Left kidney (tissue), 2 donors: ENCODE data around the gene IFI27. TPM values are rescaled to one million over a fixed set of nuclear protein-coding genes. Genes with fewer than 3 reads are reported as not detected.

ENCODE experiments used
- DNase-seq: peaks from one replicate; pipeline ENCODE4 v3.0.0-alpha.2; 2013
- polyA plus RNA-seq: library from polyadenylated mRNA; unstranded; fragments of 120-200 nt; gene quantifications from one replicate; pipeline ENCODE4 v1.2.1, GENCODE V29; 2013; ENCODE audit not compliant: insufficient read length

IFI27 gene
- polyA plus RNA-seq, 1 donor, result 5.5 TPM

DNA sequence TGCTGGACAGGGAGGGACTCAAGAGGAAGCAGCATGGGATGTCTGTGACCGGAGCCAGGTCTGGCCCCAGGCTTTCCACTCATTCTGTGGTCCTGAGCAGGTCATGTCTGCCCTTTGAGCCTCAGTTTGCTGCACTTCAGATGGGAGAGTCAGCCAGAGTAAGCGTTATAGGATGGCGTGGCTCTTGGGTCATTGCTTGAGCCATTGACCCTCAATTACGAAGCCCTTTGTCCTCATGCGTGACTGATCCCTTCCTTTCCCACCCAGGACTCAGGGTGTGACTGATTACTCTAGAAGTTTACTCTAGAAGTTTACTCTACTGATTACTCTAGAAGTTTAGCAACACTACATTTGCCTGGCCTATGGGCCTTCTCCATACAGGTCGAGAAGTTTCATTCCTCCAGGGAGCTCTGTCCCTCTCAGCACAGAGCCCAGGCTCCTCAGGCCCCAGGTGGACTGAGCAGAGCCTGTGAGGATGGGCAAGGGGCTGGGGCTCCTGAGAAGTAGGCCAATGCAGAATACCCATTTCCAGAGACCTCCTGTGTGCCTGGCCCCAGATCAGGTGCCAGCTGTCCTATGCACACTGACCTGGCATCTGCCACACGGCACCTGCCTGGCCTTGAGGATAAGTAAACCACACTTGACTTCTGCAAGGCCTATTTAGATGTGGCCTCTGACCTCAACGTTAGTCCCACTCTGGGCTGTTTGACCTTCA, 7.6 kb upstream of the IFI27 start:
- no peak for DNase-seq

DNA sequence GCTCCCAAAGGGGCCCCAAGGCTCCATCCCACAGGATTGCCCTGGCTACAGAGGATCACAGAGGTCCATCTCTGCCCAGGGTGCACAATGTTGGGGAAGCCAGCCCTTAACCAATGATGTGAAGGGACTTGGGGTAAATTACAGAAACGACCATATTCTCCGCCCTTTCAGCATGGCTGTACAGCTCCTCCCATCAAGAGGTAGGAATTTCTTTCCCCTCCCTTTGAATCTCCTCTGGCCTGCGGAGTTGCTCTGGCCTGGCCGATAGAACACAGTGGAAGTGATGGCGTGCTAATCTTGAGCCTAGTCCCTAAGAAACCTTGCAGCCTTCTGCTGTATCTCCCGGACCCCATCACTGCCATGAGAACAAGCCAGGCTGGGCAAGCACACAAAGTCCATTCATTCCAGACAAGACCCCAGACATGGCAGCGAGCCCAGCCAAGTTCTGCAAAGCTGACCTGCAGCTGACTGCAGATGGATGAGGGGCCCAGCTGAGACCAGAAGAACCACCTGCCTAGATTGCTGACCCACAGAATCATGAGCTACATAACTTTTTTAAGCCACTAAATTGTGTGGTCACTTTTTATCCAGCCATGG, 6.9 kb upstream of the IFI27 start:
- no peak for DNase-seq

DNA sequence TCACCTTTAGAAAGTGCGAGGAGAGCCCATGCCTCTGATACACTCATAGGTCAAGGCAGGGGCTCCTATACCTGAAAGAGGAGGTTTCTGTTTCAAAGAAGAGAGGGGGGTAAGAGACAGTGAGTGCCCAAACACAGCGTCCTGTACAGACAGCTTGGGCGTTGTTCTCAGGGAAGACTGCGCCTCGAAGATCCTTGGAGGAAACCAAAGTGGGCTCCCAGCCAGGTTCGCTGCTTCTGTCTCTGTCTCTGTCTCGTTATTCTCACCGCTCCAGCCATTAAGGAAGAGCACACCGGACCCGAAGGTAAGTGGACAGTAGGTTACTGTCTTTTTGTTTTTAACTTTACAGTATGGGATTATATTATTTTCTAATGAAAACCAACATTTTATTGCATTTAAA, 5.8 kb upstream of the IFI27 start:
- DNase-seq, result no peak

DNA sequence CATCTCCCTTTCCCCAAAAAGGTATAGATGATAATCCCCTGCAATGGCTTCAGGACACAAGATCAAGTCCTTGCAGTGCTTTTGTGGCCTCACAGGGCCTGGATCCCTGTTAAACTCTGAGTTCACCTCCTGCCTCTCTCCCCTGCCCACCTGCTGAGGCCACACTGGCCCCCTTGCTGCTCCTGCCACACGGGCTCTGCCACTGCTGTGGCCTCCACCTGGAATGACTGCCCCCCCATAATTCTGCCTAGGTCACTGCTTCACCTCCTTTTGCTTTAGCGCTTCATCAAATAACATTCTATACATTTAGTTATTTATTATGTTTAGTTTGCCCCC, 653 bp upstream of the IFI27 start:
- no peak for DNase-seq

DNA sequence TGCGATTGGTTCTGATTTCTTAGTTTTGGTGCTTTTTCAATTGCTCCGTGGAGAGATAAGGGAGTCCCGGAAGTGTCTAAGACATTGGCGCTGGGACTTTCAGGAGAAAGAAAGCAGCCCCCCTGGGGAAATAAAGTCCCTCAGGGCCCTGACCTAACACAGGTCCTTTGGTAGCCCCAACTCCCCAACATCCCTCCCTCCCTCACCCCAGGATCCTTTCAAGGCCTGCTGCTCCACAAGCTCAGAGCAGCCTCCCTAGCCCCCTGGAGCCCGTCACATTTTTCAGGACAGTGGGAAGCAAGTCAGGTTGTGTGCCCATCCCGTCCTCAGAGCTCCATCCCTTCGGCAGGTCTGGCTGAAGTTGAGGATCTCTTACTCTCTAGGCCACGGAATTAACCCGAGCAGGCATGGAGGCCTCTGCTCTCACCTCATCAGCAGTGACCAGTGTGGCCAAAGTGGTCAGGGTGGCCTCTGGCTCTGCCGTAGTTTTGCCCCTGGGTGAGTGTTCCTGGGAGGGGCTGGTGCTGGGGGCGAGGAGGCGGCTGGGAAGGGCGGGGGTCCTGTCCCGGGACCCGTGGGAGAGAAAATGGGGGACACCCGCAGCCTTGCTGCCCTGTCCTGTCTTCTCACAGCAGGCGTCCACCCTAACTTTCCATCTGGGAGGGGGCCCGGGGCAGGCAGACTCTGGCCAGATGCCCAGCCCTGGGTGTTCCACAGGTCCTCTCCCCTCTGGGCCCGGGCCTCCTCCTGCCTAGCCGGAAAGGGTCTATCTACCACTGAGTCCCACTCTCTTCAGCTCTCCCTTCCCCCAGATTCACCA, 950 bp downstream of the IFI27 start:
- no peak for DNase-seq

DNA sequence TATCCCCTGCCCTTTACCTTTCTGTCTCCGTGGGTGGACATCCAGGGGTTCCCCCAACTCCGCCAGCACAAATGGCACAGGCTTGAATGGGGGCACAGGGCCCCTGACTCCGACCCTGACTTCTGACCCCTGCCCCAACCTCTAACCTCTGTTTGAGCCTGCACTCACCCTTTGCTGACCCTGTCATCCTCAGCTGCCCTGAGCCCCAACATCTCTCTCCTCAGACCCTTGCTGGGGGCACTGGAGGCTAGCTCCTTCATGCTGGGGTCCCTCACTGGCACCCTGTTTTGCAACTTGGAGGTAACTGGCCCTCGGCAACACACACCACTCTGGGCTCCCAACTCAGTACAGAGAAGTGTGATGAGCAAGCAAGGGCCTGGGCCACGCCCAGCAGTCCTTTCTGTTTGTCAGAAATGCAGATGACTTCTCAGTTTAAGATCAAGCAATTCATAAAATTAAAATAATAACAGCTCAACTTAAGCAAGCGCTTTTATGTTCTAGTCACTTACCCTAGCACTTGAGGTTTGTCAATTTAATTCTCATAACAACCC, 2.1 kb downstream of the IFI27 start:
- DNase-seq, result no peak

DNA sequence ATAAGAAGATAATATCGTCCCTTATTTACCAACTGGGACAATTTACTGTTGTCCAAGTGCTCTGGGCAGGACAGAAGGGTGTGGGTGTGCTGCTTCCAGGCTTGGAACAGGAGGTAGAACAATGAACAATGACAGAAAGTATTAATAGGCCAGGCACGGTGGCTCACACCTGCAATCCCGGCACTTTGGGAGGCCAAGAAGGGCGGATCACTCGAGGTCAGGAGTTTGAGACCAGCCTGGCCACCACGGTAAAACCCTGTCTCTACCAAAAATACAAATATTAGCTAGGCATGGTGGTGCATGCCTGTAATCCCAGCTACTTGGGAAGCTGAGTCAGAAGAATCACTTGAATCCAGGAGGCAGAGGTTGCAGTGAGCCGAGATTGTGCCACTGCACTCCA, 2.5 kb downstream of the IFI27 start:
- DNase-seq, result no peak

DNA sequence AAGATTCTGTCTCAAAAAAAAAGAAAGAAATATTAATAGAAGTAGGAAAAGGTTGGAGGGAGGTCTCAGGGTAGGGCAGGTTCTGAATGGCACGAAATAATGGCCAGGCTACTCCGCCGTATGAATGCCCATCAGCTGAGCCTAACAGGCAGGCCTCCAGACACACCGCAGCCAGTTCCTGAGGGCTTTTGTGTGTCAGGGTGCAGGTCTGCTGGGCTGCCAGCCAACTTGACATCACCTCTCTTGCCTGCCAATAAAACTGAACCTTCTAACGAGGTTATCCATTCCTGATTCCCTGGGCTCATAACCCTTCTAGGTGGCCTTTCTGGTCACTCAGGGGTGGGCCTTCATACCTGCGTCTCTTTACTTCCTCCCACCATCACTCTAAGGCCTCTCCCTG, 3.0 kb downstream of the IFI27 start:
- no peak for DNase-seq

DNA sequence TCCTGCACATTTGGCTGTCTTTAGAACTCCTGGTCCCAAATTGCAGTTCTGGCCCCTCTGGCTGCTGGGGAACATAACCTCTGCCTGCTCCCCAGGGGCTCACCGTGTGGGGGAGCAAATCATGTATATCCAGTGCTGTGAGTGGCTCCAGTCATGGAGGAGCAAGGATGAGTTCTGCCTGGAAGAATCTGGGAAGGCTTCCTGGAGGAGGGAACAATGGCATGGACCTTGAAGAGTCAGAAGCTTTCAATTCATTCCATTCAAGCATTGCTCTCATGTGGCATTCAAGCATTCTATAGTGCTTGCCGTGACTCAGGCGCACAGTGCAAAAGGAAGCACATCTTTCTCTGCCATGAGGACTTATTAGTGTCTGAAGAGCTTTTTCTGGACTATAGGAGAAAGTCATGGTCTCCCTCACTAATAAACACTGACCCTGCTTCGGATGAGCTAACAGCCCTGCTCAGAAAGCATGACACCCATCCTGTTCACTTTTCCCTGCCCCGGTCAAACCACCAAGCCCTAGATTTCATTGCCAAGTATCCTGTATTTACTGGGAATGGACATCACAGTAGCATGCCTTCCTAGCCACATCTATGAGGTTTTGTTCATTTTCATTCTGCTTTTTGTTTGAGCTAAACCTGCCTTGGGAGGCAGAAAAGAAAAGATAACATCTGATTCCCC, 3.5 kb downstream of the IFI27 start:
- no peak for DNase-seq

DNA sequence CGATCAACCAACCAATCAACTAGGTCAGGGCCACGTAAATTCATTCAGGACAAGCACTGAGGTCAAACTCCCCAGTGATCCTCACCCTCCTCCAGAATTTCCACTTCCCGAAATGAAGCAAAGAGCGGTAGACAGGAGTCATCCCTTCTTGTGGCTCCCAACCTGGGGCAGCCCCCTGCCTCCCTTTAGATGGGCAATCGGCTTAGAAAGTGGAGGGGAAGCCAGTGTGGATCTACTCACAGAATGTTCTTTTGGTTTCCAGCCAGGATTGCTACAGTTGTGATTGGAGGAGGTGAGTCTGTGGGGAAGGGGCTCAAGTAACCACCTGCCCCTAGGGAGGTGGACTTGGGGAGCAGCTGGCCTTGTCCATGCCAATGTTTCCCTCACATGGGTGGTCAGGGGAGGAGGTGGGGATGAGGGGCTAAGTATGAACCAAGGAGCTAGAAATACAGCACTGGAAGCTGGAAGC, 4.1 kb downstream of the IFI27 start:
- no peak for DNase-seq

DNA sequence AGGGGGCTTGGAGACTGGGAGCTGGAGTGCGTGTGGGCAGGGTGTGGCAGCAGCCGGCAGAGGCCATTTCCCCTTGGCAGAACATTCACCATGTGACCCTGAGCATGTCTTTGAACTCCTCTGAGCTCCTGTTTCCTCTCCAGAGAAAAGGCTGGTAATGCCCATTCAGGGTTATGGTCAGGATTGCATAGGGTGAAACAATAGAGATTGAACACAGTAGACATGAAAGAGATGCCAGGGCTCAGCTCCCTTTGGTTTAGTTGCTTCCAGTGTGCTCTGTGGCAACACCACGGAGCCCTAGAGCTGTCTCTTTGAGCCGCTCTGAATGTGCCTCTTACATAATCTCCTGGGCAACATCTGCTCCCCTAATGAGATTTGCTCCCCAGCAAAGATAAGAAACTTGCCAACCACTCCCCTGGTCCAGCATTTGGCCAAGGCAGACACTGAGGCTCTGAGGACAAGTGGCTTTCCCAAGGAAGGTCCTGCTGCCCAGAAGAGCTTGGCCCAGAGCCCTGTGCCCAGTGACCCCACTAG, 4.6 kb downstream of the IFI27 start:
- no peak for DNase-seq

DNA sequence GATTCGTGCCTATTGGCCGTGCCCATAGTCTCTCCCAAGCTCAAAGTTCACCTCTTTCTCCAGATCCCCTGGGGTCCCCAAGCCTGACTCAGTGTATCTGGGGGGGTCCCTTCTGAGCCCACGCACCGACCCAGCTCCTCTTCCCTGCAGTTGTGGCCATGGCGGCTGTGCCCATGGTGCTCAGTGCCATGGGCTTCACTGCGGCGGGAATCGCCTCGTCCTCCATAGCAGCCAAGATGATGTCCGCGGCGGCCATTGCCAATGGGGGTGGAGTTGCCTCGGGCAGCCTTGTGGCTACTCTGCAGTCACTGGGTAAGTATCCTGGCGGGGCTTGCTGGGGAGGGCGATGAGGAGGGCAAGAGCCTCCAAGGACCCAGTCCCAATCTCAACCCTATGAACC, 5.1 kb downstream of the IFI27 start:
- no peak for DNase-seq

DNA sequence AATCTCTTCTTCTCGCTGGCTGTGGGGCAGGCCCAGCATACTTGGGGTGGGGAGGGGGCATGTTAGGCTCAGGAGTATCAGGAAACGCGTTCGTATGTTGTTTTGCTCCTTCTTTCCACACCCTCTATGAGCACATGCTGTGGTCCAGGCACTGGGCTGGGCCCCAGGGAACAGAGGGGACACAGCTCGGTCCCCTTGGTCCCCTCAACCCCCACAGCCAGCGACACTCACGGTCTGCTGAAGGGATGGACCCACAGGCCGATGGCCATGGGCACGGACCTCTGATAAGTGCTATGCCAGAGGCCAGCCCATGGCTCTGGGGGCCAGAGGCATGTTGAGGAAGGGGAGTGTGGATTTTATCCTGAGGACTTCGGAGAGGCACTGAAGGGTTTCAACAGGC, 6.2 kb downstream of the IFI27 start:
- DNase-seq, result no peak

DNA sequence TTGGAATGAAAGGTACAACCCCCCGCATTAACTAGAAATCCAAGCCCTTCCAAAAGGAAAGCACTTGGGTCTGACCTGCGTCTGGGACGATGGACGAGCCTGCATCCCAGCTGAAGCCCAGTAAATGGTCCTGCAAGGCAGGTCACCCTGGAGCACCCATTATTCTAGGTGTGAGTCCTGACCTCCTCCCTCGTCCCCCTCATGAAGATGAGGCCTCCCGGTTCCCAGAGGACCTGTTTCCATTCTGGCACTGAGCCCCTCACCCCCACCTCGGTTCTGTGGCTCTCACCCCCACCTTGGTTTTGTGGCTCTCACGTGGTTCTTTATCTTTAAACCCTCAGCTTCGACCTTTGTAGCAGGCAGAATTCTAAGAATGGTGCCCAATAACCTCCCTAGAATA, 7.3 kb downstream of the IFI27 start:
- DNase-seq, result no peak

DNA sequence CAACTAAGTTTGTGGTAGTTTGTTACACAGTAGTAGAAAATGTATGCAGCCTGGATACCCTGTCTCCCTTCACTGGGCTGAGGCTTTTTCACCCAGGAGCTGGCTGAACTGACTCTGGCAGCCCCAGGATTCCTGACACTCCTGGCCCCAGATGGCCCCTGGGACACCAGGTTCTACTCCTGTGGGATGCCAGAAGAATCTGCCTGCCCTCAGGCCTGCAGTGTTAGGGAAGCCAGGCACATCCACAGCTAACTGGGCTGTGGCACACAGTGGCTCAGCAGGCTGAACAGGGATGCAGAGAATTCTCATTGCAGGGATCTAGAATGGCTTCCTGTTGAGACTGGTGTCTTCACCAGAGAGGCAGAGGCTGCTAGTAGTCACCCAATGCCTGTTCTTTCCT, 8.5 kb downstream of the IFI27 start:
- no peak for DNase-seq

DNA sequence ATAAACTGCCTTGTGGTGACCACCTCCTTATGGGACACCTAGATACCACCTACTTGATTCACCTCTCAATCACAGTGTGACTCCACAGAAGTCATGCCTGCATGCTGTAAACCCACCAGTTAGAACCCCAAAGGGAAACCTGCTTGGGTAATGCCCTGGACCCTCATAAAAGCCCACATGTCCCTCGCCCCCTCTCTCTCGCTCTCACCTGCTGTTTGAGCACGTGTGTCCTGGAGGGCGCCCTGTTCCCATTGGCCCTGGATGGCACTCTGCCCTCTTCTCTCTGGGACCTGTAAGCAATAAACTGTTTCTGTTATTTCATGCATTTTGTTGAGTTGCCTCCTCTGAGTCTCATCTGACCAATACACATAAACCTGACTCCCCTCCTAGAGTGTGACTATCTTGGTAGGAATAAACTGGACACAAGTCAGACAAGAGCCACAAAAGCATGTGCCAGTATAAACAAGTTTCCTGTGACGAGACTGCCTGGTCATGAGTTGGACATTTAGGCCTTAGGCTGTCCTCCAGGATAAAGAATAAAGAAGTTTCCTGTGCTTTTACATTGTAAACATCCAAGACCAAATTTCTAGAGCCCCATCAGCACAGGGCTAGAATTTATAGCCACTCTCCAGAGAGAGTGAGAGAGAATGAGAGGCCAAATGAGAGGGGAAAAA, 10.3 kb downstream of the IFI27 start:
- peak; percentile 7 for DNase-seq

DNA sequence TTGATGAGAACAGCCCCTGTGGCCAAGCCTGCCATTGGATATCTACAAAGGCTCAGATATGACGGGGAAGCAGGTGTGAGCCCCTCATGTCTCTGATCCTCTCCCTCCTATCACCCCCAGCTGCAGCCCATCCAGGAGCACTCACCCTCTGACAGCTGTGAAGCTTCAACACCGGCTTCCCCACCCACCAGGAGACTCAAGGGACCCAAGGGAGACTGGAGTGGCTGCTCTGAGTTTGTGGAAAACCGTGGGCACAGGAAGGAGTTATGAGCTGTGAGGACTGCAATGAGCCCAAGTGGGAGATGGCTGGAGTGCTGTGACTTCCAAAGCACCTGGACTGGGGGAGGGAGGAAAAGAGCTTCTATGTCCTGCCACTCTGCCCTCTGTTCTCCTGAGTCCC, 10.9 kb downstream of the IFI27 start:
- DNase-seq, result no peak

DNA sequence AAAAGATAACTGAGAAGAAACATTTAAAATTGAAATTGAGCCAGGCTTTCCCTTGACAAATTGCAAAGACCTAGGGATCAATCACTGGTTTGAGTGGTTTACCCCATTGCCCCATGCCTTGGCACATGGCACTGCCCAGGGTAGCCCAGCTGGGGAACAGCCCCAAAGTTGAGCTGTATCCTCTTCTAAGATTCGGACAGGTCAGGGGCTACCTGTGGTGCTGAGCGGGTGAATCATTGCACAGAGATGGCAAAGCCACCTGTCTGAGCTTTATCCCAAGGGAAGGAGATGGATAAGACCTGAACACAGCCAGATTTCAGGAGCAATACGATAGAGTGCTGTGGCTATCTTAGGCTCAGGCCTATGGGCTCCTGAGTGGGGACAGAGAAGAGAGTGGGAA, 11.9 kb downstream of the IFI27 start:
- no peak for DNase-seq

DNA sequence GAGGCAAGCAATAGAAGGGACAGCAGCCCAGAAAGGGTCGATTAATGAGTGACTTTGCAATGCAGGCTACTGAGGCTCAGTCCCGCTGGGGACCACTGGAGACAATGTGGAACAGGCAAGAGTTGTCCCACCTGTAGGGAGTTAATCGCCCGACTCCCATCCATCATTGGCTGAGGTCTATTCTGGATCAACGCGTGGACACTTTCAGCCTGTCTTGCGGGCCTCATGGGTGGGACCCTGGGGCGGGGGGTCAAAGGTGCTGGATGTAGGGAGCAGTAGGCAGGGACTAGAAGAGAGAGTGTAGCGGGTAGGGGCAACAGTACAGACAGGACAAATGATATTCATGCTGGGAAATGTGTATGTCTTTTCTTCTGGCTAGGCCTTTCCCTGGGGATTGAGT, 12.8 kb downstream of the IFI27 start:
- DNase-seq, result no peak

DNA sequence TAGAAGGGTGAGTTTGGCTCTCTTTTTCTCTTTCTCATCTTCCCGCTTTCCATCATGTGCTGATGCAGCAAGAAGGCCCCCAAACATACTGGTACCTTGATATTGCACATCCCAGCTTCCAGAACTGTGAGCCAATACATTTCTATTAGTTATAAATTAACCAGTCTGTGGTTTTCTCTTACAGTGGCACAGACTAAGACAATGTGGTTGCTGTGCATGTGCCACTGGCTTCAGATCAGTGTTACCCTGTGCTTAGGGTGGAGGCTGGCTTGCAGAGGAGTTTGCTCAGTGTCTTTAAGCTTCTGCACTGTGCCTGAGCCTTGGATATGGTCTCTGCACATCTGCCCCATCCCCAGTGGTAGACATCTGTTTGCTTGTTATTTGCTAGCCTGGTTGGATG, 13.3 kb downstream of the IFI27 start:
- DNase-seq, result no peak

DNA sequence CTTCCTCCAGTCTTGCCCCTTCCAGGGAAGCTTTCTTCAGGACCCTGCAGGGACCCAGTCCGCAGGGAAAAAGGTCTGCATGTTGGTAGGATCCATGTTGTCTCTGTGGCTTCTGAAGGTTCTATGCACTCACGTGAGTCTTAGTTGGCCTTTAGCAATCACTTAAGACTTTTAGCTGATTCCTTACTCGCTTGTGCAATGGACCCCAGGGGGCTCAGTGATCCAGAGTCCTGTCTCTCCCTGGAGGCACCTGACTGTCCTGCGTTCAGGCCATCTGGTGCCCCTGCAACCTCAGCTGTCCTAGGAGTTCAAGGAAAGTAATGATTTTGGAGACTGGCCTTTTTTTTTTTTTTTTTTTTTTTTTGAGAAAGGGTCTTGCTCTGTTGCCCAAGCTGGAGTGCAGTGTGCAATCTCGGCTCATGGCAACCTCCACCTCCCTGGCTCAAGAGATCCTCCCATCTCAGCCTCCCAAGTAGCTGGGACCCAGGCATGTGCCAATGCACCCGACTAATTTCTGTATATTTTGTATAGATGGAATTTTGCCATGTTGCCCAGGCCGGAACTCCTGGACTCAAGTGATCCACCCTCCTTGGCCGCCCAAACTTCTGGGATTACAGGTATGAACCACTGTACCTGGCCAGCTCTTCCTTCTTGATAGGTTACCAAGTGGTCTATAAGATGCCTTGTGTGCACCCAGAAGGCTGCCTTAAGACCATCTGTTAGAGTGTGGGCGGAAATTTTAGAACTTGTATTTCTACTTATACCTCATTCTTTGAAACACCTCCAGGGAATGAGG, 14.2 kb downstream of the IFI27 start:
- DNase-seq, result no peak
